Pancreas (tissue), 10 donors: Measurements from ENCODE around the gene CDK5. TPM values are rescaled to one million over a fixed set of nuclear protein-coding genes. Genes with fewer than 3 reads are reported as not detected.
A peak's percentile ranks its signal among the peaks of the same experiment; 100 is the strongest.

Experiments
- ATAC-seq, 4 donors: fragments of 200-7000 bp; cut with Tn5 transposase; one replicate each; pipeline versions ENCODE4 v1.8.0 to v1.9.1; 2020; ENCODE audit warnings: mild to moderate bottlenecking in 4 of 4, moderate library complexity in 4 of 4
- DNase-seq, 6 donors: peaks; one replicate each; pipeline ENCODE4 v3.0.0-alpha.2; 2020
- FAIRE-seq: peaks from 2 replicates; lab custom pipeline; 2012; peaks lifted over from hg19 to GRCh38; lab: Jason Lieb, UNC
- H3K27ac ChIP-seq, 4 donors: fragments of 200-600 bp; sonication (generic); 1 replicate in 3 of 4; 2 replicates in 1 of 4; pipeline versions ENCODE4 v1.5.0 to v1.8.0; 2020
- H3K27me3 ChIP-seq, 4 donors: fragments of 200-600 bp; one replicate each; pipeline ENCODE4 v1.8.0; 2021
- H3K36me3 ChIP-seq, 3 donors: fragments of 200-600 bp; sonication (generic) in 1 of 3; one replicate each; pipeline versions ENCODE4 v1.5.0 to v1.8.0; 2020 to 2021
- H3K4me1 ChIP-seq, 3 donors: fragments of 200-600 bp; one replicate each; pipeline ENCODE4 v1.8.0; 2021
- H3K4me3 ChIP-seq, 4 donors: fragments of 200-600 bp; sonication (generic) in 2 of 4; one replicate each; pipeline versions ENCODE4 v1.5.0 to v1.8.0; 2020 to 2021
- H3K9me3 ChIP-seq, 4 donors: fragments of 200-600 bp; one replicate each; pipeline ENCODE4 v1.8.0; 2021
- WGBS, 2 donors: extraction: QIAGEN DNeasy Blood & Tissue Kit; methylation state at CpG; one replicate each; pipeline ENCODE4 v1.1.7; 2013; 5-methylcytosine and 5-hydroxymethylcytosine counted together
- intact Hi-C, 3 donors: fragments of 100-400 bp; cut with DNase I; formaldehyde crosslinking; loops; one replicate each; pipeline versions ENCODE4 v1.11.1 to v1.14.2; 2022
- polyA plus RNA-seq, 2 donors: library from polyadenylated mRNA; stranded (reverse); fragments of 200-250 nt; gene quantifications; one replicate each; pipeline ENCODE4 v1.2.3, GENCODE V29; 2013
- total RNA-seq, 6 donors: library from RNA; stranded (reverse); fragmentation: NEBNext Ultra II Directional in 4 of 6; extraction: Animal tissue kit (Norgen Biotek cat#: 25700) in 4 of 6; gene quantifications; one replicate each; pipeline versions ENCODE4 v1.2.1 to v1.2.4, GENCODE V29; 2021 to 2023
- TF ChIP-seq, protein P1 (sequence below), 4 donors: fragments of 200-600 bp; sonication (generic) in 3 of 4; IDR thresholded peaks; one replicate each; pipeline versions ENCODE4 v1.5.0 to v1.8.0; 2021; ENCODE audit warnings: antibody characterized with exemption in 4 of 4
- donor health status: healthy with polysubstance abuse.
- donor health status: DM: no; HTN: no; CAD: no; lungs with moderate emphysema.
- donor health status: DM: no; HTN: no; CAD: no.
- donor health status: control.
- donor health status: control.
- donor health status: Bipolar disorder and iron deficiency.
- donor health status: DM: yes; HTN: yes; CAD: no.
- donor health status: DM: no; HTN: no; CAD: no.
- donor health status: DM: no; HTN: no; CAD: no.
- donor health status: DM: yes; HTN: yes; CAD: no.

Gene CDK5
- total and polyA plus RNA-seq, 8 donors, result 3.7 to 7.8 (median 4.8) TPM

DNA sequence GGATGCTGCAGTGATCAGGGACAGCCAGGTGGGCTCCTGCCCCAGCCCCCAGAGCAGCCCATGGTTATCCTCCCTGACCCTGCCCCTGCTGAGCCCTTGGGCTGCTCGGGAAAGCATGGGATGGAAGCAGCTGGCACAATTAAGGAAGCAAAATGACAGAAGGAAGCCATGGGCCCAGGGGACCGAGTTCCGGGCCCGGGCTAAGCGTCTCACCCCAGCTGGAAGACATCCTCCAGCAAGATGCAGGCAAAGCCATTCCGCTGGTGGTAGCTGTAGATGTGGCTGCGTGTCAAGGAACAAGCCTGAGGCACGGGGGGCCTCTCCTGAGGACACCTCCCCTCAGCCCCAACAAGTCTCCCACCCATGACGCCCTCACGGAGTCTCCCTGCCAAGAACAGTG is 34.5 kb downstream of the CDK5 start:
- no peaks in the 10 kb centered on the region for H3K9me3 ChIP-seq
- peak in 1 of 6 donors; percentile 49 for DNase-seq
- no peak for ATAC-seq

DNA sequence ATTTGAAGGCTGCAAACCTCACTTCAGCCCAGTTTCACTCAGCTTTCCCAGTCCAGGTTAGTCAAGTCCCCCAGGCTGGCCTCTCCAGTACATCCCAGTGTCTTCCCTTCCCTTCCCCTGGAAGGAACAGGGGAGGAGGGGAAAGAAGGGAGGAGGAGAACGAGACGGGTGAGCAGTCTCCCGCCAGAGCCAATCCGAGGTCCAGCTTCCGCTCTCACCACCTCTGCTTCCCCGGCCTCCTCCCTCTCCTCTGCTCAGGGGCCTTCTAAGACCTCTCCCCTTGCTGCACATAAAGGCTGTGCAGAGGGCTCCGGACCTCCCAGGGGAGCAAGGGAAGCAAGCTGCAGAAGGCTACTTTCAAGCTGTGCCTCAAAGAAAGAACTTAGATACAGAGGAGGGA is 37.5 kb downstream of the CDK5 start:
- Histone ChIP-seq H3K9me3 (no peaks in the 10 kb centered on the region), H3K4me3 (no peak overlapping the region), H3K36me3 (no peaks in the 10 kb centered on the region), H3K27me3 (peaks cover 0 to 8% (median 0%) of the 10 kb centered on the region in 4 donors), H3K27ac (no peak overlapping the region), H3K4me1 (peaks cover 0 to 8% (median 0%) of the 10 kb centered on the region in 3 donors)
- no peak for FAIRE-seq
- DNase-seq, result no peak
- TF ChIP-seq, protein P1, sequence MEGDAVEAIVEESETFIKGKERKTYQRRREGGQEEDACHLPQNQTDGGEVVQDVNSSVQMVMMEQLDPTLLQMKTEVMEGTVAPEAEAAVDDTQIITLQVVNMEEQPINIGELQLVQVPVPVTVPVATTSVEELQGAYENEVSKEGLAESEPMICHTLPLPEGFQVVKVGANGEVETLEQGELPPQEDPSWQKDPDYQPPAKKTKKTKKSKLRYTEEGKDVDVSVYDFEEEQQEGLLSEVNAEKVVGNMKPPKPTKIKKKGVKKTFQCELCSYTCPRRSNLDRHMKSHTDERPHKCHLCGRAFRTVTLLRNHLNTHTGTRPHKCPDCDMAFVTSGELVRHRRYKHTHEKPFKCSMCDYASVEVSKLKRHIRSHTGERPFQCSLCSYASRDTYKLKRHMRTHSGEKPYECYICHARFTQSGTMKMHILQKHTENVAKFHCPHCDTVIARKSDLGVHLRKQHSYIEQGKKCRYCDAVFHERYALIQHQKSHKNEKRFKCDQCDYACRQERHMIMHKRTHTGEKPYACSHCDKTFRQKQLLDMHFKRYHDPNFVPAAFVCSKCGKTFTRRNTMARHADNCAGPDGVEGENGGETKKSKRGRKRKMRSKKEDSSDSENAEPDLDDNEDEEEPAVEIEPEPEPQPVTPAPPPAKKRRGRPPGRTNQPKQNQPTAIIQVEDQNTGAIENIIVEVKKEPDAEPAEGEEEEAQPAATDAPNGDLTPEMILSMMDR (IDR thresholded peaks at IDR 0.05), result no peak
- no peak for ATAC-seq
- 48 to 59% methylated on average over 7 of the region's 7 CpGs for WGBS, 2 donors
- intact Hi-C loops, result no loop called here

More for the DNA sequence above, 34.5 kb downstream of the CDK5 start:
- peaks cover 0 to 3% (median 0%) of the 10 kb centered on the region in 4 donors for H3K27me3 ChIP-seq
- TF ChIP-seq, protein P1 (IDR thresholded peaks at IDR 0.05), result no peak
- H3K36me3 ChIP-seq, result no peaks in the 10 kb centered on the region
- H3K4me1 ChIP-seq, result peaks cover 0 to 6% (median 0%) of the 10 kb centered on the region in 3 donors
- H3K4me3 ChIP-seq, result no peak overlapping the region
- intact Hi-C loops, result no loop called here
- 68 to 70% methylated on average over 10 of the region's 10 CpGs for WGBS, 2 donors
- no peak for FAIRE-seq
- no peak overlapping the region for H3K27ac ChIP-seq

DNA sequence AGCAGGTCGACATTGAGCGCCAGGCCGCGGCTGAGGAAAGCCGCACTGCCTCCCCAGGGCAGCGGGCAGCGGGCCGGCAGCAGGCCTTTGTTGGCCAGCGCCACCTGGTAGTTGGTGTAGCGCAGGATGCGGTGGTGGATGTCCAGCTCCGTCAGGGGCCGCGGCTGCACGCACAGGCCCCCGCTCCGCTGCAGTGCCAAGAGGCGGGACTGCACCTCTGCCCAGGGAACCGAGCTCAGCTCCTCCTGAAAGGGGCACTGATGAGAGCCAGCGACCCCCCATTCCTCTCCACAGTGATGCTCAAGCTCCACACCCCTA is 38.6 kb downstream of the CDK5 start:
- FAIRE-seq (no peak), DNase-seq (peak in 1 of 6 donors; percentile 61), ATAC-seq (peak in 3 of 4 donors; percentile 4 to 31 (median 20))
- peak overlapping the region in 1 of 4 donors; percentile 33 for H3K4me3 ChIP-seq
- peaks cover 0 to 8% (median 0%) of the 10 kb centered on the region in 4 donors for H3K27me3 ChIP-seq
- H3K9me3 ChIP-seq, result no peaks in the 10 kb centered on the region
- no peak overlapping the region for H3K27ac ChIP-seq
- TF ChIP-seq, protein P1 (IDR thresholded peaks at IDR 0.05), result no peak
- H3K36me3 ChIP-seq, result no peaks in the 10 kb centered on the region
- H3K4me1 ChIP-seq, result peaks cover 0 to 8% (median 0%) of the 10 kb centered on the region in 3 donors
- 28 to 36% methylated on average over 20 of the region's 20 CpGs for WGBS, 2 donors
- intact Hi-C loops, result no loop called here

DNA sequence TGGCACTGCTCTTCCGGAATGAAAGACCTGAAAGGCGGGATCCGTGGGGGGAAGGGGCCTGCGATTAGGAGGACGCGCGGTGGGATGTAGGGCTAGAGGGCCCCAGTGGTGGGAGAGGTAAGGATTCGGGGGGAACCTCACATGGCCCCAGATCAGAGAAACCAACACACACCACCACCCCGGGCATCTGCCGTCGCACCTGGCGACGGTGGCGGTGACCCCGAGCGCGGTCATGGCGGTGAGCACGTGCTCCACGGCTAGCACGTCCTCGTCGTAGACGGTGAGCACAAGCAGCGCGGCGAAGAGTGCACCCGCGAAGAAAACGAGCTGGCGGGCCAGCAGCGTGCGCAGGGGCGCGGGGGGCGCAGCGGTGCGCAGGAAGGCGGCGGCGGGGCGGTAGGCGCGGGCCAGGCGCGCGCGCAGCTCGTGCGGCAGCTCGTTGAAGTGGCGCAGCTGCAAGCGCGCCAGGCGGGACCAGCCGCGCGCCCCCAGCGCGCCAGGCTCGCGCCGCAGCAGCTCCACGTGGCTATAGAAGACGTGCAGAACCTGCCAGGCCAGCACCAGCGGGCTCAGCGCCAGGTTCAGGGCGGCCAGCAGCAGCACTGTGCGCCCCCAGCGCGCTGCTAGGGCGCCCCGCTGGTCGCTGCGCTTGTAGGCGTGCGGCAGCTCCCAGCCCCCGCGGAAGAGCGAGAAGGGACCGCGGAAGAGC is 39.1 kb downstream of the CDK5 start:
- H3K9me3 ChIP-seq, result no peaks in the 10 kb centered on the region
- DNase-seq, result peak in 2 of 6 donors; percentile 43 to 67
- peaks cover 0 to 8% (median 0%) of the 10 kb centered on the region in 4 donors for H3K27me3 ChIP-seq
- WGBS, 2 donors, result 3 to 5% methylated on average over 69 to 82 of the region's 82 CpGs
- H3K27ac ChIP-seq, result no peak overlapping the region
- H3K36me3 ChIP-seq, result no peaks in the 10 kb centered on the region
- FAIRE-seq, result no peak
- peaks cover 0 to 13% (median 0%) of the 10 kb centered on the region in 3 donors for H3K4me1 ChIP-seq
- TF ChIP-seq, protein P1 (IDR thresholded peaks at IDR 0.05), result no peak
- peak overlapping the region in 1 of 4 donors; percentile 33 for H3K4me3 ChIP-seq
- peak; percentile 36 to 62 (median 46) for ATAC-seq
- intact Hi-C loops, result no loop called here

DNA sequence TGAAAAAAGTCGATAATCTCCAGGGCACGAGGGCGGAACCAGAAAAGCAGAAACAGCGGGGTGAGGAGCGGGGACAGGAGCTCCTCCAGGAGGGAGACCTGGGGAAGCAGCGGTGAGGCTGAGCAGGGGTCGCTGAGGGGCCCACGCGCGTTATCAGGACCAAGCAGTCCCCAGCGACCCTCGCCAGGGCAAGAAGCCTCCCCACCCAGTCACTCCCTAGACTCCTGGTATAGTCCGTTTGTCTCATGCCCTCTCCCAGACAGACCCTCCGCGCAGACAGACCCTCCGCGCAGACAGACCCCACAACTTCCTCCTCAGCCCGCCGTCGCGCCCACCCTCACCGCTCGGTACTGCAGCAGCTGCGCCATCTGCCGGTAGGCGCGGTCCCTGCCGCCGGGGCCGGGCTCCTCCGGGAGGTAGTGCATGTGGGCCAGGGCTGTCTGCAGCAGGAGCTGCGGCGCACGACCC is 39.7 kb downstream of the CDK5 start:
- TF ChIP-seq, protein P1 (IDR thresholded peaks at IDR 0.05), result peak; percentile 77 to 89 (median 84)
- intact Hi-C loops, result no loop called here
- H3K9me3 ChIP-seq, result no peaks in the 10 kb centered on the region
- H3K4me1 ChIP-seq, result peaks cover 0 to 19% (median 0%) of the 10 kb centered on the region in 3 donors
- DNase-seq (peak in 5 of 6 donors; percentile 35 to 91 (median 74)), ATAC-seq (peak; percentile 73 to 84 (median 82)), FAIRE-seq (no peak)
- WGBS, 2 donors, result 5 to 7% methylated on average over 34 of the region's 34 CpGs
- H3K27ac ChIP-seq, result no peak overlapping the region
- peaks cover 0 to 8% (median 0%) of the 10 kb centered on the region in 4 donors for H3K27me3 ChIP-seq
- peak overlapping the region in 1 of 4 donors; percentile 33 for H3K4me3 ChIP-seq
- no peaks in the 10 kb centered on the region for H3K36me3 ChIP-seq
